Esophagus muscularis mucosa (tissue), 4 donors: ENCODE data around the gene PPARG.

Experiments
- EP300 ChIP-seq: sonication (generic); formaldehyde crosslinking; IDR thresholded peaks from one replicate; pipeline ENCODE4 v1.6.1; 2017; ENCODE audit warnings: antibody characterized with exemption
- POLR2A ChIP-seq: fragments of 450-650 bp; IDR thresholded peaks from one replicate; pipeline ENCODE4 v1.6.1; 2017; ENCODE audit warnings: antibody characterized with exemption, moderate library complexity, mild to moderate bottlenecking, low read depth
- POLR2AphosphoS5 ChIP-seq, 2 donors: sonication (generic); formaldehyde crosslinking; IDR thresholded peaks; one replicate each; pipeline ENCODE4 v1.6.1; 2017; ENCODE audit warnings: antibody characterized with exemption in 2 of 2
- TF ChIP-seq, protein P1 (sequence below), 3 experiments: fragments of 200-600 bp in 2 of 3; fragments of 450-650 bp in 1 of 3; sonication (generic) in 2 of 3; IDR thresholded peaks; one replicate each; pipeline ENCODE4 v1.5.1; 2017 to 2019; ENCODE audit warnings: antibody characterized with exemption in 3 of 3, mild to moderate bottlenecking in 2 of 3, moderate library complexity in 1 of 3

DNA sequence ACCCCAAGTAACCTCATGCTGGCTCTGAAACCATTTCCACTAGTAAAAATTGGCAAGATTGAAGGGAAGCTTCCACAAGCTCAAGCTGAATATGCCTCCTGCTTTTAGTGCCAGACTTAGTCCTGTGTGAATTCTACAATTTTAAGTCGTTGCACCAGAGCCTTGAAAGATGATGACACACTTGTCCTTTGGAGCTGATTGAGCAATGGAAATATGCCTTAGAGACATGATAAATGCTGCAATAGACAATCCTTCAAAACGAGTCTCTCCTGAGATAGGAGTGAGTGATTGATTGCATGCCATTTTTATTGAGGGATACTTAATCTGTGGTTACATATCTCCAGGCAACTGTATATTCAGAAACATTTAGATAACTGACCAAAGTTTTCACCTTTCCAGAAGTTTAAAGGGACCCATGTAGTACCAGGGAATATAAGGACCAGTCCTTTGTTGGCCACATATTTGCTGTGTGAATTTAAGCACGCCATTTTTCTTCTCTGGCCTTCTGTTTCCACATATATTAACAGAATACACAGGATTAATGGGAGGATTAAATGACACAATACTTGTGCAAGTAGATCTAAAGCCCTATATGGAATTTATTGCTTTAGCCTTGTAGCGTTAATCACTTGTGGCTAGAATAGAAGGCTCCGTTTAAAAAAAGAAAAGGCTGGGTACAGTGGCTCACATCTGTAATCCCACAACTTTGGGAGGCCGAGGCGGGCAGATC lies 65.1 kb downstream of the PPARG start:
- TF ChIP-seq, protein P1, sequence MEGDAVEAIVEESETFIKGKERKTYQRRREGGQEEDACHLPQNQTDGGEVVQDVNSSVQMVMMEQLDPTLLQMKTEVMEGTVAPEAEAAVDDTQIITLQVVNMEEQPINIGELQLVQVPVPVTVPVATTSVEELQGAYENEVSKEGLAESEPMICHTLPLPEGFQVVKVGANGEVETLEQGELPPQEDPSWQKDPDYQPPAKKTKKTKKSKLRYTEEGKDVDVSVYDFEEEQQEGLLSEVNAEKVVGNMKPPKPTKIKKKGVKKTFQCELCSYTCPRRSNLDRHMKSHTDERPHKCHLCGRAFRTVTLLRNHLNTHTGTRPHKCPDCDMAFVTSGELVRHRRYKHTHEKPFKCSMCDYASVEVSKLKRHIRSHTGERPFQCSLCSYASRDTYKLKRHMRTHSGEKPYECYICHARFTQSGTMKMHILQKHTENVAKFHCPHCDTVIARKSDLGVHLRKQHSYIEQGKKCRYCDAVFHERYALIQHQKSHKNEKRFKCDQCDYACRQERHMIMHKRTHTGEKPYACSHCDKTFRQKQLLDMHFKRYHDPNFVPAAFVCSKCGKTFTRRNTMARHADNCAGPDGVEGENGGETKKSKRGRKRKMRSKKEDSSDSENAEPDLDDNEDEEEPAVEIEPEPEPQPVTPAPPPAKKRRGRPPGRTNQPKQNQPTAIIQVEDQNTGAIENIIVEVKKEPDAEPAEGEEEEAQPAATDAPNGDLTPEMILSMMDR (IDR thresholded peaks at IDR 0.05) = no peak
- peak in 1 of 2 donors; percentile 31 for TF ChIP-seq POLR2AphosphoS5 (IDR thresholded peaks at IDR 0.05)
- TF ChIP-seq EP300 = no peak
- no peak for TF ChIP-seq POLR2A
